Posterior cingulate gyrus (tissue), 11 donors: Measurements from ENCODE around the gene NPHS1.
"Not testable (repeated sequence)": the region's sequence is repeated elsewhere in the genome, so short reads cannot be mapped to it uniquely, and the experiment has no call there.

ENCODE experiments used
- DNase-seq, 10 donors: peaks; one replicate each; pipeline versions ENCODE4 v3.0.0 to v3.0.0-alpha.2; 2020 to 2021; ENCODE audit warnings: mixed read lengths in 3 of 10
- intact Hi-C: fragments of 100-400 bp; cut with DNase I; formaldehyde crosslinking; loops from one replicate; pipeline ENCODE4 v1.15.1; 2023

NPHS1 gene

GRCh38 chr19:35882114-35882832, 30.0 kb upstream of the NPHS1 start:
- no peak for DNase-seq
- intact Hi-C loops, result loop anchor here (1.0 kb wide), 1 partner anchor 49 kb away; no protein-coding TSS in a partner anchor

GRCh38 chr19:35879770-35880317, 27.5 kb upstream of the NPHS1 start:
- intact Hi-C loops, result no loop called here

GRCh38 chr19:35879068-35879467, 26.8 kb upstream of the NPHS1 start:
- no peak for DNase-seq
- intact Hi-C loops, result no loop called here

More at GRCh38 chr19:35879770-35880317, 27.5 kb upstream of the NPHS1 start:
- peak; percentile 68 to 98 (median 82) for DNase-seq

GRCh38 chr19:35874392-35874930, 22.2 kb upstream of the NPHS1 start:
- intact Hi-C loops, result no loop called here
- DNase-seq, result no peak

- intact Hi-C loops, result no loop called here
- peak in 1 of 10 donors; percentile 53 for DNase-seq
Observed at GRCh38 chr19:35872180-35872579, 19.9 kb upstream of the NPHS1 start.

GRCh38 chr19:35871611-35872010, 19.3 kb upstream of the NPHS1 start:
- intact Hi-C loops, result no loop called here
- peak in 1 of 10 donors; percentile 69 for DNase-seq

GRCh38 chr19:35870798-35871197, 18.5 kb upstream of the NPHS1 start:
- intact Hi-C loops, result no loop called here
- DNase-seq, result peak in 1 of 10 donors; percentile 76

GRCh38 chr19:35870124-35870736, 17.9 kb upstream of the NPHS1 start:
- peak in 3 of 10 donors; percentile 28 to 58 (median 38) for DNase-seq
- intact Hi-C loops, result not testable (repeated sequence)

- intact Hi-C loops, result loop anchor here (2.0 kb wide), 1 partner anchor 93 kb away; no protein-coding TSS in a partner anchor
- peak; percentile 74 to 99 (median 88) for DNase-seq
Observed at GRCh38 chr19:35869327-35870123, 17.2 kb upstream of the NPHS1 start.

- no peak for DNase-seq
- intact Hi-C loops, result loop anchor here (2.0 kb wide), 1 partner anchor 92 kb away; no protein-coding TSS in a partner anchor
Observed at GRCh38 chr19:35868823-35869326, 16.6 kb upstream of the NPHS1 start.

GRCh38 chr19:35868172-35868822, 16.0 kb upstream of the NPHS1 start, which contains the start of gene APLP1:
TSS of gene APLP1 (plus strand) at chr19:35868574. CDS start at chr19:35868637, 63 bp downstream.
- intact Hi-C loops, result loop anchor here (2.0 kb wide), 1 partner anchor 91 kb away; no protein-coding TSS in a partner anchor
- DNase-seq, result peak; percentile 87 to 99 (median 91)

GRCh38 chr19:35863018-35863417, 10.7 kb upstream of the NPHS1 start:
- no peak for DNase-seq
- intact Hi-C loops, result no loop called here

- intact Hi-C loops, result no loop called here
- no peak for DNase-seq
Observed at GRCh38 chr19:35862528-35862927, 10.2 kb upstream of the NPHS1 start.

- intact Hi-C loops, result no loop called here
- peak in 1 of 10 donors; percentile 66 for DNase-seq
Observed at GRCh38 chr19:35861640-35862160, 9.4 kb upstream of the NPHS1 start.

GRCh38 chr19:35860818-35861639, 8.7 kb upstream of the NPHS1 start:
- intact Hi-C loops, result no loop called here
- peak in 1 of 10 donors; percentile 52 for DNase-seq

- intact Hi-C loops, result no loop called here
Observed at GRCh38 chr19:35860436-35860817, 8.1 kb upstream of the NPHS1 start.

GRCh38 chr19:35859414-35859813, 7.1 kb upstream of the NPHS1 start:
- DNase-seq, result peak in 1 of 10 donors; percentile 39
- intact Hi-C loops, result no loop called here

More at GRCh38 chr19:35860436-35860817, 8.1 kb upstream of the NPHS1 start:
- peak in 1 of 10 donors; percentile 51 for DNase-seq

GRCh38 chr19:35858311-35858710, 6.0 kb upstream of the NPHS1 start:
- peak in 1 of 10 donors; percentile 41 for DNase-seq
- intact Hi-C loops, result no loop called here
